Hepatocyte (in vitro differentiated cells): ENCODE measurements around the gene CBX5.
"Not testable (repeated sequence)": the region's sequence is repeated elsewhere in the genome, so short reads cannot be mapped to it uniquely, and the experiment has no call there.

Experiments
- EZH2 ChIP-seq: fragments of 200-600 bp; sonication (generic); IDR thresholded peaks from 2 replicates; pipeline ENCODE4 v1.6.1; 2016; ENCODE audit warnings: antibody characterized with exemption, mild to moderate bottlenecking, borderline replicate concordance
- TF ChIP-seq, protein P1 (sequence below): fragments of 200-600 bp; sonication (generic); IDR thresholded peaks from 2 replicates; pipeline ENCODE4 v1.5.1; 2016; ENCODE audit warnings: antibody characterized with exemption, mild to moderate bottlenecking; ENCODE audit not compliant: poor library complexity

- not testable (repeated sequence) for TF ChIP-seq EZH2
- TF ChIP-seq, protein P1, sequence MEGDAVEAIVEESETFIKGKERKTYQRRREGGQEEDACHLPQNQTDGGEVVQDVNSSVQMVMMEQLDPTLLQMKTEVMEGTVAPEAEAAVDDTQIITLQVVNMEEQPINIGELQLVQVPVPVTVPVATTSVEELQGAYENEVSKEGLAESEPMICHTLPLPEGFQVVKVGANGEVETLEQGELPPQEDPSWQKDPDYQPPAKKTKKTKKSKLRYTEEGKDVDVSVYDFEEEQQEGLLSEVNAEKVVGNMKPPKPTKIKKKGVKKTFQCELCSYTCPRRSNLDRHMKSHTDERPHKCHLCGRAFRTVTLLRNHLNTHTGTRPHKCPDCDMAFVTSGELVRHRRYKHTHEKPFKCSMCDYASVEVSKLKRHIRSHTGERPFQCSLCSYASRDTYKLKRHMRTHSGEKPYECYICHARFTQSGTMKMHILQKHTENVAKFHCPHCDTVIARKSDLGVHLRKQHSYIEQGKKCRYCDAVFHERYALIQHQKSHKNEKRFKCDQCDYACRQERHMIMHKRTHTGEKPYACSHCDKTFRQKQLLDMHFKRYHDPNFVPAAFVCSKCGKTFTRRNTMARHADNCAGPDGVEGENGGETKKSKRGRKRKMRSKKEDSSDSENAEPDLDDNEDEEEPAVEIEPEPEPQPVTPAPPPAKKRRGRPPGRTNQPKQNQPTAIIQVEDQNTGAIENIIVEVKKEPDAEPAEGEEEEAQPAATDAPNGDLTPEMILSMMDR: not testable (repeated sequence)
These were observed 1.8 kb upstream of the CBX5 start for GRCh38 chr12:54281694-54282093.
